Measurements from ENCODE around the gene SFMBT1. TPM values are rescaled to one million over a fixed set of nuclear protein-coding genes. Genes with fewer than 3 reads are reported as not detected.
A peak's percentile ranks its signal among the peaks of the same experiment; 100 is the strongest.

The SFMBT1 gene
- total RNA-seq, 1 donor, result 11.6 TPM

- Histone ChIP-seq H3K4me1 (ENCODE audit: insufficient read depth, low read length) (no peaks in the 10 kb centered on the region), H3K27ac (ENCODE audit: low read depth, low read length) (no peak overlapping the region), H3K9me3 (ENCODE audit: low read depth, low read length) (no peaks in the 10 kb centered on the region), H3K36me3 (ENCODE audit: insufficient read depth, low read length) (no peaks in the 10 kb centered on the region), H2AFZ (ENCODE audit: low read length) (no peak overlapping the region), H3K79me2 (ENCODE audit: insufficient read depth, low read length) (peaks cover 14% of the 10 kb centered on the region), H3K27me3 (ENCODE audit: insufficient read depth, low read length) (no peaks in the 10 kb centered on the region), H4K20me1 (ENCODE audit: insufficient read depth, low read length) (no peaks in the 10 kb centered on the region), H3K4me3 (ENCODE audit: insufficient read depth, low read length) (no peak overlapping the region), H3K4me2 (ENCODE audit: insufficient read depth, low read length) (no peak overlapping the region)
- no peak for TF ChIP-seq CTCF (IDR thresholded peaks at IDR 0.05; ENCODE audit: extremely low read depth, low read depth, low read length)
- no peak for DNase-seq (ENCODE audit: insufficient read length, low spot score, missing footprints)
These were observed 13.3 kb downstream of the SFMBT1 start for GRCh38 chr3:53032609-53033008.

- no peak overlapping the region for H3K27ac ChIP-seq (ENCODE audit: low read depth, low read length)
- TF ChIP-seq CTCF (IDR thresholded peaks at IDR 0.05; ENCODE audit: extremely low read depth, low read depth, low read length), result no peak
- H3K4me3 ChIP-seq (ENCODE audit: insufficient read depth, low read length), result no peak overlapping the region
- no peak overlapping the region for H3K4me2 ChIP-seq (ENCODE audit: insufficient read depth, low read length)
- peak overlapping the region; percentile 15 for H2AFZ ChIP-seq (ENCODE audit: low read length)
- H4K20me1 ChIP-seq (ENCODE audit: insufficient read depth, low read length), result no peaks in the 10 kb centered on the region
- no peaks in the 10 kb centered on the region for H3K27me3 ChIP-seq (ENCODE audit: insufficient read depth, low read length)
- no peak for DNase-seq (ENCODE audit: insufficient read length, low spot score, missing footprints)
- no peaks in the 10 kb centered on the region for H3K36me3 ChIP-seq (ENCODE audit: insufficient read depth, low read length)
- no peaks in the 10 kb centered on the region for H3K4me1 ChIP-seq (ENCODE audit: insufficient read depth, low read length)
- no peaks in the 10 kb centered on the region for H3K9me3 ChIP-seq (ENCODE audit: low read depth, low read length)
- peaks cover 11% of the 10 kb centered on the region for H3K79me2 ChIP-seq (ENCODE audit: insufficient read depth, low read length)
These were observed 15.0 kb downstream of the SFMBT1 start for GRCh38 chr3:53030619-53031449.

GRCh38 chr3:53028641-53029040 lies 17.2 kb downstream of the SFMBT1 start:
- DNase-seq (ENCODE audit: insufficient read length, low spot score, missing footprints), result no peak
- H3K4me2 ChIP-seq (ENCODE audit: insufficient read depth, low read length), result no peak overlapping the region
- no peaks in the 10 kb centered on the region for H3K9me3 ChIP-seq (ENCODE audit: low read depth, low read length)
- H3K4me3 ChIP-seq (ENCODE audit: insufficient read depth, low read length), result no peak overlapping the region
- no peaks in the 10 kb centered on the region for H3K4me1 ChIP-seq (ENCODE audit: insufficient read depth, low read length)
- no peaks in the 10 kb centered on the region for H3K36me3 ChIP-seq (ENCODE audit: insufficient read depth, low read length)
- no peak overlapping the region for H3K27ac ChIP-seq (ENCODE audit: low read depth, low read length)
- no peaks in the 10 kb centered on the region for H3K27me3 ChIP-seq (ENCODE audit: insufficient read depth, low read length)
- H4K20me1 ChIP-seq (ENCODE audit: insufficient read depth, low read length), result no peaks in the 10 kb centered on the region
- peaks cover 14% of the 10 kb centered on the region for H3K79me2 ChIP-seq (ENCODE audit: insufficient read depth, low read length)
- no peak for TF ChIP-seq CTCF (IDR thresholded peaks at IDR 0.05; ENCODE audit: extremely low read depth, low read depth, low read length)
- no peak overlapping the region for H2AFZ ChIP-seq (ENCODE audit: low read length)

- Histone ChIP-seq H3K79me2 (ENCODE audit: insufficient read depth, low read length) (peaks cover 16% of the 10 kb centered on the region), H3K27me3 (ENCODE audit: insufficient read depth, low read length) (no peaks in the 10 kb centered on the region), H4K20me1 (ENCODE audit: insufficient read depth, low read length) (no peaks in the 10 kb centered on the region), H3K27ac (ENCODE audit: low read depth, low read length) (no peak overlapping the region), H3K9me3 (ENCODE audit: low read depth, low read length) (no peaks in the 10 kb centered on the region), H3K36me3 (ENCODE audit: insufficient read depth, low read length) (no peaks in the 10 kb centered on the region), H3K4me3 (ENCODE audit: insufficient read depth, low read length) (no peak overlapping the region), H3K4me2 (ENCODE audit: insufficient read depth, low read length) (no peak overlapping the region), H2AFZ (ENCODE audit: low read length) (no peak overlapping the region), H3K4me1 (ENCODE audit: insufficient read depth, low read length) (no peaks in the 10 kb centered on the region)
- no peak for DNase-seq (ENCODE audit: insufficient read length, low spot score, missing footprints)
- no peak for TF ChIP-seq CTCF (IDR thresholded peaks at IDR 0.05; ENCODE audit: extremely low read depth, low read depth, low read length)
These were observed 18.5 kb downstream of the SFMBT1 start for GRCh38 chr3:53027254-53027844.

All from osteoblast (primary cell).